H1 (cell line): ENCODE data around the gene HDAC2.

Experiments used
- CBX8 ChIP-seq: fragments of 300-800, 300-1000 bp; sonication (generic); IDR thresholded peaks from 2 replicates; pipeline ENCODE4 v1.7.1; 2016; ENCODE audit warnings: low read depth, low read length, borderline replicate concordance
- CREB1 ChIP-seq: IDR thresholded peaks from 2 replicates; pipeline ENCODE4 v1.6.1; 2012; ENCODE audit warnings: inconsistent platforms
- GTF2F1 ChIP-seq: IDR thresholded peaks from 2 replicates; pipeline ENCODE4 v1.6.1; 2012; ENCODE audit warnings: low read depth, low read length, improper control_type of control experiment, borderline replicate concordance
- HDAC6 ChIP-seq: IDR thresholded peaks from one replicate; pipeline ENCODE4 v1.7.1; 2012; ENCODE audit warnings: low read depth, mild to moderate bottlenecking, inconsistent platforms, low read length, moderate library complexity
- KDM1A ChIP-seq: fragments of 200-600, 300-600 bp; sonication (generic); IDR thresholded peaks from 2 replicates; pipeline ENCODE4 v1.7.1; 2016; ENCODE audit warnings: mild to moderate bottlenecking, low read length, borderline replicate concordance
- NANOG ChIP-seq: IDR thresholded peaks from 2 replicates; pipeline ENCODE4 v1.6.1; 2011; ENCODE audit warnings: low read length, low read depth, mild to moderate bottlenecking, inconsistent platforms; ENCODE audit not compliant: insufficient read depth, poor library complexity, severe bottlenecking
- POLR2A ChIP-seq, 2 experiments: IDR thresholded peaks; 1 replicate in 1 of 2; 2 replicates in 1 of 2; pipeline ENCODE4 v1.6.1; 2011; ENCODE audit warnings: low read depth in 2 of 2, low read length in 2 of 2, mild to moderate bottlenecking in 2 of 2; ENCODE audit errors: control extremely low read depth in 1 of 2
- POLR2AphosphoS5 ChIP-seq: IDR thresholded peaks from 2 replicates; pipeline ENCODE4 v1.6.1; 2011; ENCODE audit warnings: low read depth, low read length
- RXRA ChIP-seq: IDR thresholded peaks from 2 replicates; pipeline ENCODE4 v1.6.1; 2011; ENCODE audit warnings: low read depth, mild to moderate bottlenecking, low read length, moderate library complexity; ENCODE audit not compliant: insufficient read depth
- SUZ12 ChIP-seq: fragments of 200-600 bp; sonication (generic); IDR thresholded peaks from 2 replicates; pipeline ENCODE4 v1.6.1; 2012; ENCODE audit warnings: mild to moderate bottlenecking, inconsistent platforms, low read length, moderate library complexity, mixed read lengths
- TAF1 ChIP-seq: IDR thresholded peaks from 2 replicates; pipeline ENCODE4 v1.6.1; 2011; ENCODE audit warnings: mild to moderate bottlenecking, low read depth, low read length
- TF ChIP-seq, protein P1 (sequence below): IDR thresholded peaks from 2 replicates; pipeline ENCODE4 v1.6.1; 2011; ENCODE audit warnings: low read length, improper control_type of control experiment
- TF ChIP-seq, protein P2 (sequence below), 3 experiments: IDR thresholded peaks; 1 replicate in 2 of 3; 2 replicates in 1 of 3; pipeline versions ENCODE4 v1.5.1 to v1.6.1; 2011; ENCODE audit warnings: low read length in 3 of 3, mild to moderate bottlenecking in 3 of 3, inconsistent platforms in 2 of 3, low read depth in 1 of 3, moderate library complexity in 1 of 3; ENCODE audit not compliant: insufficient read depth in 1 of 3; ENCODE audit errors: control extremely low read depth in 1 of 3

DNA sequence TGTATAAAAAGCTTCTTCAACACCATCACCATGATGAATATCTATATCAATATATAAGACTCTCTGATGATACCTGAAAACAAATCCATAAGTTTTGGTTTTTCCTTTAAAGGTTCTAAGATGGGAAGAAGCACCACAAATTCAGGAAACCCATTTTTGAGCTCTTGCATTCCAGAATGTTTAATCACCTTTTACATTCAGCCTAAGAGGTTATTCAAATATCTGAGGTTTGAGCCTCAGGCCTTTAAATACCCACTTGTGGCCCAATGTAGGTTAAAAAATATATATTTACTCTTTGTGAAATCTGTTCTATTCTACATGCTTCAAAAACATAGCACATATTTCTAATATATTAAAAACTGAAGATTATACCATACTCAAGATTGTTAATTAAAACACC, 17.6 kb downstream of the HDAC2 start:
- TF ChIP-seq RXRA (no peak), NANOG (no peak), SUZ12 (no peak), POLR2AphosphoS5 (no peak), HDAC6 (no peak), TAF1 (no peak), POLR2A (IDR thresholded peaks at IDR 0.05; ENCODE audit: control extremely low read depth in 1 of 2, low read depth in 2 of 2, low read length in 2 of 2) (no peak), CBX8 (no peak), GTF2F1 (no peak), KDM1A (no peak), CREB1 (no peak)
- TF ChIP-seq, protein P1, sequence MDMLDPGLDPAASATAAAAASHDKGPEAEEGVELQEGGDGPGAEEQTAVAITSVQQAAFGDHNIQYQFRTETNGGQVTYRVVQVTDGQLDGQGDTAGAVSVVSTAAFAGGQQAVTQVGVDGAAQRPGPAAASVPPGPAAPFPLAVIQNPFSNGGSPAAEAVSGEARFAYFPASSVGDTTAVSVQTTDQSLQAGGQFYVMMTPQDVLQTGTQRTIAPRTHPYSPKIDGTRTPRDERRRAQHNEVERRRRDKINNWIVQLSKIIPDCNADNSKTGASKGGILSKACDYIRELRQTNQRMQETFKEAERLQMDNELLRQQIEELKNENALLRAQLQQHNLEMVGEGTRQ: no peak
- TF ChIP-seq, protein P2, sequence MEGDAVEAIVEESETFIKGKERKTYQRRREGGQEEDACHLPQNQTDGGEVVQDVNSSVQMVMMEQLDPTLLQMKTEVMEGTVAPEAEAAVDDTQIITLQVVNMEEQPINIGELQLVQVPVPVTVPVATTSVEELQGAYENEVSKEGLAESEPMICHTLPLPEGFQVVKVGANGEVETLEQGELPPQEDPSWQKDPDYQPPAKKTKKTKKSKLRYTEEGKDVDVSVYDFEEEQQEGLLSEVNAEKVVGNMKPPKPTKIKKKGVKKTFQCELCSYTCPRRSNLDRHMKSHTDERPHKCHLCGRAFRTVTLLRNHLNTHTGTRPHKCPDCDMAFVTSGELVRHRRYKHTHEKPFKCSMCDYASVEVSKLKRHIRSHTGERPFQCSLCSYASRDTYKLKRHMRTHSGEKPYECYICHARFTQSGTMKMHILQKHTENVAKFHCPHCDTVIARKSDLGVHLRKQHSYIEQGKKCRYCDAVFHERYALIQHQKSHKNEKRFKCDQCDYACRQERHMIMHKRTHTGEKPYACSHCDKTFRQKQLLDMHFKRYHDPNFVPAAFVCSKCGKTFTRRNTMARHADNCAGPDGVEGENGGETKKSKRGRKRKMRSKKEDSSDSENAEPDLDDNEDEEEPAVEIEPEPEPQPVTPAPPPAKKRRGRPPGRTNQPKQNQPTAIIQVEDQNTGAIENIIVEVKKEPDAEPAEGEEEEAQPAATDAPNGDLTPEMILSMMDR (IDR thresholded peaks at IDR 0.05; ENCODE audit: control extremely low read depth in 1 of 3, insufficient read depth in 1 of 3, low read depth in 1 of 3, low read length in 3 of 3): no peak
